Small intestine (tissue), 7 donors: ENCODE measurements around the gene NKAIN2. TPM values are rescaled to one million over a fixed set of nuclear protein-coding genes. Genes with fewer than 3 reads are reported as not detected.
"Not testable (repeated sequence)": the region's sequence is repeated elsewhere in the genome, so short reads cannot be mapped to it uniquely, and the experiment has no call there.

Experiments
- DNase-seq, 2 donors: peaks; one replicate each; pipeline versions ENCODE4 v3.0.0 to v3.0.0-alpha.2; 2013
- FAIRE-seq: peaks from 2 replicates; lab custom pipeline; 2012; peaks lifted over from hg19 to GRCh38; lab: Jason Lieb, UNC
- H3K27ac ChIP-seq, 3 donors: one replicate each; pipeline ENCODE4 v1.5.1; 2013; ENCODE audit warnings: low read length in 2 of 3, mild to moderate bottlenecking in 2 of 3, control low read depth in 1 of 3, inconsistent platforms in 1 of 3, low read depth in 1 of 3, moderate library complexity in 1 of 3
- H3K27me3 ChIP-seq, 3 donors: one replicate each; pipeline ENCODE4 v1.6.1; 2013; ENCODE audit warnings: low read length in 3 of 3, inconsistent platforms in 1 of 3; ENCODE audit not compliant: control insufficient read depth in 3 of 3, insufficient read depth in 3 of 3
- H3K36me3 ChIP-seq, 3 donors: one replicate each; pipeline ENCODE4 v1.6.1; 2013; ENCODE audit warnings: low read length in 3 of 3, inconsistent platforms in 1 of 3, low read depth in 1 of 3, mild to moderate bottlenecking in 1 of 3, moderate library complexity in 1 of 3; ENCODE audit not compliant: control insufficient read depth in 3 of 3, insufficient read depth in 2 of 3
- H3K4me1 ChIP-seq, 3 donors: one replicate each; pipeline ENCODE4 v1.6.1; 2013; ENCODE audit warnings: low read length in 2 of 3, inconsistent platforms in 1 of 3, low read depth in 1 of 3, mild to moderate bottlenecking in 1 of 3, moderate library complexity in 1 of 3; ENCODE audit not compliant: control insufficient read depth in 3 of 3, insufficient read depth in 2 of 3
- H3K4me3 ChIP-seq, 3 donors: one replicate each; pipeline ENCODE4 v1.5.1; 2013; ENCODE audit warnings: low read length in 3 of 3, control low read depth in 1 of 3, inconsistent platforms in 1 of 3, low read depth in 1 of 3, mild to moderate bottlenecking in 1 of 3, moderate library complexity in 1 of 3
- H3K9me3 ChIP-seq, 2 donors: one replicate each; pipeline ENCODE4 v1.6.1; 2013; ENCODE audit warnings: low read depth in 1 of 2, low read length in 1 of 2; ENCODE audit not compliant: control insufficient read depth in 2 of 2, insufficient read depth in 1 of 2
- WGBS, 3 donors: extraction: QIAGEN DNeasy Blood & Tissue Kit; methylation state at CpG; one replicate each; pipeline ENCODE4 v1.1.7; 2013; 5-methylcytosine and 5-hydroxymethylcytosine counted together
- polyA plus RNA-seq, 4 donors: library from polyadenylated mRNA; stranded (reverse) in 3 of 4; unstranded in 1 of 4; fragments of 200-250 nt in 3 of 4; fragments of 120-200 nt in 1 of 4; gene quantifications; one replicate each; pipeline versions ENCODE4 v1.2.1 to v1.2.3, GENCODE V29; 2013
- donor health status: healthy with polysubstance abuse.
- donor health status: control.
- donor health status: control.
- donor health status: Bipolar disorder and iron deficiency.
- donor health status: healthy.

NKAIN2 gene
- polyA plus RNA-seq, 4 donors: 0.16 to 1.4 (median 0.19) TPM; not detected in 1

- 55 to 77% (median 63%) methylated on average over 2 of the region's 2 CpGs for whole genome bisulfite sequencing, 3 donors
- Histone ChIP-seq H3K4me3 (no peak overlapping the region), H3K9me3 (no peaks in the 10 kb centered on the region), H3K36me3 (no peaks in the 10 kb centered on the region), H3K27ac (no peak overlapping the region), H3K4me1 (no peaks in the 10 kb centered on the region), H3K27me3 (no peaks in the 10 kb centered on the region)
- FAIRE-seq: no peak
- no peak for DNase-seq
Measured at GRCh38 chr6:124319410-124319809, 515.7 kb downstream of the NKAIN2 start.

- Histone ChIP-seq H3K9me3 (no peaks in the 10 kb centered on the region), H3K27ac (no peak overlapping the region), H3K4me3 (no peak overlapping the region), H3K4me1 (no peaks in the 10 kb centered on the region), H3K27me3 (no peaks in the 10 kb centered on the region), H3K36me3 (no peaks in the 10 kb centered on the region)
- DNase-seq (no peak), FAIRE-seq (no peak)
Measured at GRCh38 chr6:124324237-124324636, 520.6 kb downstream of the NKAIN2 start.

- FAIRE-seq: no peak
- H3K36me3 ChIP-seq: no peaks in the 10 kb centered on the region
- DNase-seq: no peak
- no peak overlapping the region for H3K4me3 ChIP-seq
- H3K4me1 ChIP-seq: no peaks in the 10 kb centered on the region
- no peak overlapping the region for H3K27ac ChIP-seq
- 14 to 70% (median 43%) methylated on average over 1 of the region's 1 CpG for WGBS, 3 donors
- no peaks in the 10 kb centered on the region for H3K27me3 ChIP-seq
- no peaks in the 10 kb centered on the region for H3K9me3 ChIP-seq
Measured at GRCh38 chr6:124330197-124330596, 526.5 kb downstream of the NKAIN2 start.

DNA sequence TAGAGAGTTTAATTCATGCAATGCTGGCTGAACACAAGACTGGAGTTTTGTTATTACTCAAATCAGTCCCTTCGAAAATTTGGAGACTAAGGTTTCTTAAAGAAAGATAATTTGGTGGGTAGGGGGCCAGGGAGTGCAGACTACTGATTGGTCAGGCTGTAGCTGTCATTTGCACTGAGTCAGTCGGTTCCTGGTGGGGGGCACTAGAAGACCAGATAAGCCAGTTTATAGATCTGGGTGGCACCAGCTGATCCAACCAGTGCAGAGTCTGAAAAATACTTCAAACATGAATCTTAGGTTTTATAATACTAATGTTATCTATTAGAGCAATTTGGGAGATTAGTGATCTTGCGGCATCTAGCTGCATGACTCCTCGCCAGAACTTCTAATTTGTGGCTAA lies 530.7 kb downstream of the NKAIN2 start:
- no peaks in the 10 kb centered on the region for H3K9me3 ChIP-seq
- no peaks in the 10 kb centered on the region for H3K27me3 ChIP-seq
- FAIRE-seq (no peak), DNase-seq (no peak)
- WGBS, 3 donors: 18 to 51% (median 32%) methylated on average over 4 of the region's 4 CpGs
- no peaks in the 10 kb centered on the region for H3K4me1 ChIP-seq
- no peak overlapping the region for H3K27ac ChIP-seq
- no peak overlapping the region for H3K4me3 ChIP-seq
- no peaks in the 10 kb centered on the region for H3K36me3 ChIP-seq

DNA sequence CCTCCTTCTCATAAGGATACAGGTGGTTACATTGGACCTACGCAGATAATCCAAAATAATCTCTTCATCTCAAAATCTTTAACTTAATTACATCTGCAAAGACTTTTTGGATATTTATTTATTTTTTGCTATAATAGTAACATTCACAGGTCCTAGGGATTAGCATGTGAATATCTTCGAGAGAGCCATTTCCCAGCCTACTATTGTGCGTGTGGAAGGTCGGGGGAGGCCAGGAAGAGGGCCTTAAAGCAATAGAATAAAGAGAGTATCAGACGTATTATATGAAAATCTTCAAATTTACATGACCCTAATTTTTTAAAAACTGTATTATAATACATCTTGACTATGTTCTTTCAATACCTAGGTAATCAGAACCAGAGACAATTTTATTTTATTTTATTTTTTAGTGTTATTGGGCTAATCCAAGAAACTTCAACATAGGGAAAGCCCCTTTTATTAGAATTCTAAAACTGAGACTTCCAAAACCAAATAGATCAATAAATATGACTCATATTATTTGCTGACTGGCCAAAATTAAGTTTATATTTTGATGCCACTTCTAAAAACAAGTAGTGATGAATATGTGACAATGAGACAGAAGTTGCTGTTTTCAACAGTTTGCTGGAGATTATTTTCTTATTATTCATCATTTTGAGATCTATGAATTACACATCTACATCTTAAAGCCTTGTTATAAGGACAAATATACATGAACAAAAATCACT lies 536.1 kb downstream of the NKAIN2 start:
- Histone ChIP-seq H3K36me3 (no peaks in the 10 kb centered on the region), H3K4me3 (no peak overlapping the region), H3K27me3 (no peaks in the 10 kb centered on the region), H3K4me1 (no peaks in the 10 kb centered on the region), H3K9me3 (no peaks in the 10 kb centered on the region), H3K27ac (no peak overlapping the region)
- WGBS, 3 donors: 67 to 81% (median 71%) methylated on average over 5 of the region's 5 CpGs
- FAIRE-seq (no peak), DNase-seq (no peak)

DNA sequence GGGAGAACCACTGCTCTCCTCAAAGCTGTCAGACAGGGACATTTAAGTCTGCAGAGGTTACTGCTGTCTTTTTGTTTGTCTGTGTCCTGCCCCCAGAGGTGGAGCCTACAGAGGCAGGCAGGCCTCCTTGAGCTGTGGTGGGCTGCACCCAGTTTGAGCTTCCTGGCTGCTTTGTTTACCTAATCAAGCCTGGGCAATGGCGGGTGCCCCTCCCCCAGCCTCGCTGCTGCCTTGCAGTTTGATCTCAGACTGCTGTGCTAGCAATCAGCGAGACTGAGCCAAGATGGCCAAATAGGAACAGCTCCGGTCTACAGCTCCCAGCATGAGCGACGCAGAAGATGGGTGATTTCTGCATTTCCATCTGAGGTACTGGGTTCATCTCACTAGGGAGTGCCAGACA lies 544.7 kb downstream of the NKAIN2 start:
- not testable (repeated sequence) for H3K9me3 ChIP-seq, H3K4me1 ChIP-seq, H3K27me3 ChIP-seq, H3K27ac ChIP-seq, DNase-seq, FAIRE-seq, H3K4me3 ChIP-seq, H3K36me3 ChIP-seq
- 64 to 96% (median 85%) methylated on average over 4 to 6 of the region's 6 CpGs for WGBS, 3 donors

GRCh38 chr6:124355146-124355545 lies 551.5 kb downstream of the NKAIN2 start:
- Histone ChIP-seq H3K4me3 (no peak overlapping the region), H3K9me3 (no peaks in the 10 kb centered on the region), H3K27ac (no peak overlapping the region), H3K36me3 (no peaks in the 10 kb centered on the region), H3K27me3 (no peaks in the 10 kb centered on the region), H3K4me1 (no peaks in the 10 kb centered on the region)
- no peak for DNase-seq
- 75 to 86% (median 83%) methylated on average over 4 of the region's 4 CpGs for WGBS, 3 donors
- no peak for FAIRE-seq

DNA sequence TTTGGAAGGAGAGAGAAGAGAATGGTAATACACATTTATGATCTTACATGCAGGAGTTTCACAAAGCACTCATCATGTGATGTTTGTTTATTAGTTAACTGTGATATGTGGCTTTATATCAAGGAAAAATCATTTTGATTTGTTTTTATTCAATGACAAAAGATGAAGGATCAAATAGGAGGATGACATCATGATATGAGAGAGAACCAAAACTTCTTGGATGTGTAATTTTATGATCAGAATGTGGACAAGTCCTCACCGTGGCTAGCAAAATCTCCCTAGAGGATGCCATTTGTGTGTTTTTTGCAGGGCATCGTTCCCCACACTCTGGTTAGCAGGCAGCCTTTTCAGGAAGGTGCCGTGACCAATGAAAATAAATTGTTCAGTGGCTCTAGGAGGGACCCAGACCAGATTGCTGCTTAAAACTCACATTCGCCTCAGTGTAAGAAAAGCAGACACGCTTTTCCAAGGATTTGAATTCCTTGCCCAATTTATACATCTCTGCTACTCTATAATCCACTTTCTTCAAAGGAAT lies 552.7 kb downstream of the NKAIN2 start:
- H3K4me3 ChIP-seq: no peak overlapping the region
- H3K27ac ChIP-seq: no peak overlapping the region
- WGBS, 3 donors: 68 to 74% (median 72%) methylated on average over 5 of the region's 5 CpGs
- H3K27me3 ChIP-seq: no peaks in the 10 kb centered on the region
- no peak for FAIRE-seq
- DNase-seq: no peak
- no peaks in the 10 kb centered on the region for H3K9me3 ChIP-seq
- H3K4me1 ChIP-seq: no peaks in the 10 kb centered on the region
- H3K36me3 ChIP-seq: no peaks in the 10 kb centered on the region

GRCh38 chr6:124356811-124357210 lies 553.1 kb downstream of the NKAIN2 start:
- no peak for FAIRE-seq
- 82 to 91% (median 87%) methylated on average over 1 of the region's 1 CpG for WGBS, 3 donors
- H3K9me3 ChIP-seq: no peaks in the 10 kb centered on the region
- no peak overlapping the region for H3K4me3 ChIP-seq
- no peak for DNase-seq
- no peaks in the 10 kb centered on the region for H3K36me3 ChIP-seq
- H3K27me3 ChIP-seq: no peaks in the 10 kb centered on the region
- H3K27ac ChIP-seq: no peak overlapping the region
- no peaks in the 10 kb centered on the region for H3K4me1 ChIP-seq
